Muscle of arm (tissue), 12 donors: Measurements from ENCODE around the gene UPK3B. TPM values are rescaled to one million over a fixed set of nuclear protein-coding genes. Genes with fewer than 3 reads are reported as not detected.
"Not testable (repeated sequence)": the region's sequence is repeated elsewhere in the genome, so short reads cannot be mapped to it uniquely, and the experiment has no call there.

Experiments used
- DNase-seq: peaks from one replicate; pipeline ENCODE4 v3.0.0-alpha.2; 2013
- polyA plus RNA-seq, 12 donors: library from polyadenylated mRNA; unstranded; fragments of 120-200 nt; gene quantifications; one replicate each; pipeline ENCODE4 v1.2.1, GENCODE V29; 2013; ENCODE audit not compliant: insufficient read length in 12 of 12

UPK3B gene
- polyA plus RNA-seq, 12 donors: 0.07 to 30.0 (median 0.51) TPM; not detected in 1

DNA sequence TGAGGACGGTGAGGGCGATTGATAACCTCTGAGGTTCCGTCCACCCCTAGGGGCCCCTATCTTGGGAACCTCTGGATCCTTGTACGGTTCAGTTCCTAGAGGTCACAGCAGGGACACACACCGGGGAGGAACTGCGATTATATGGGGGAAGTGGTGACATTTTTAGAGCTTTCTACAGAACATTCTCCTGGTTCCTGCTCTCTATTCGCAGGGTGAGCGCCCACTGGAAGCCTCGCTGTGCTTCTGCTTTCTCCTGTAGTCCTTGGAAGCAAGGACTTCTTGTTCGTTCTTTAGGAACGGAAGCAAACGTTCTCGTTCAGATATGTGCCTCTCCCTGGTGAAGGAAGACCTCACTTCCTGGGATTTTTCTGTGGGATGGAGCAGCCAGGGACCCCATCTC, 22.4 kb upstream of the UPK3B start:
- DNase-seq: not testable (repeated sequence)

DNA sequence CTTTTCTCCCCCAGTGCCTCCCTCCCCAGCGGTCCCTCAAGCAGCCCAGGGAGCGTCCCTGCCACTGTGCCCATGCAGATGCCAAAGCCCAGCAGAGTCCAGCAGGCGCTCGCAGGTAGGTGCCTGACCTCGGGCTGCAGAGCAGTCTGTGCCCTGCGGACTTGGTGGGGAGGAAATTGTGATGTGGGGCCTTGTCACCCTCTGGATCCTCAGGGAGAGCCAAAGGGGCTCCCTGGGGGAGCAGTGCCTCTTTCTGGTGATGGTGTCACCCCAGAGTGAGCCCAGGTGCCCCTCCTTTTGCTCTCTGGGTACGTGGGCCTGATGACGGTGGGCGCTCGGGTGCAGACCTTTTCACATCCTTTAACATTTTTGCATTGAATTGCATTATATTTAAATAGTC, 18.2 kb upstream of the UPK3B start:
- DNase-seq: not testable (repeated sequence)

DNA sequence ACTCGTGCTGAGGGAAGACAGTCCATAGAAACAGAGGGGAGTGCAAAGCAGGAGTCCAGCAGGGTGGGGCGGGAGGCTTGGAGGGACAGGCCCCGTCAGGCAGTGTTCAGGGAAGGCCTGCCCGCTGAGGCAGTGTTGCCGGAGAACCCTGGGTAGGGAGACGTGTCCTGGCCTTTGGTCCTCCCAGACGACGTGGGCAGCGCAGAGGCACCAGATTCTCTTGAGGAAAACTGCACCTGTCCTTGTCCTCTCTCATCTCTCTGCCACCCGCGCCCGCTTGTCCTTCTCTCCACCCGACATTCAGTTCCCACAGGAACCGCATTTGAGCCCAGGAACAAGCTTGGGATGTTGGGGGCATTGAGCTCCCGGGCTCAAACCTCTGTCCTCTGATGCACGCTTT, 14.6 kb upstream of the UPK3B start:
- DNase-seq: not testable (repeated sequence)

DNA sequence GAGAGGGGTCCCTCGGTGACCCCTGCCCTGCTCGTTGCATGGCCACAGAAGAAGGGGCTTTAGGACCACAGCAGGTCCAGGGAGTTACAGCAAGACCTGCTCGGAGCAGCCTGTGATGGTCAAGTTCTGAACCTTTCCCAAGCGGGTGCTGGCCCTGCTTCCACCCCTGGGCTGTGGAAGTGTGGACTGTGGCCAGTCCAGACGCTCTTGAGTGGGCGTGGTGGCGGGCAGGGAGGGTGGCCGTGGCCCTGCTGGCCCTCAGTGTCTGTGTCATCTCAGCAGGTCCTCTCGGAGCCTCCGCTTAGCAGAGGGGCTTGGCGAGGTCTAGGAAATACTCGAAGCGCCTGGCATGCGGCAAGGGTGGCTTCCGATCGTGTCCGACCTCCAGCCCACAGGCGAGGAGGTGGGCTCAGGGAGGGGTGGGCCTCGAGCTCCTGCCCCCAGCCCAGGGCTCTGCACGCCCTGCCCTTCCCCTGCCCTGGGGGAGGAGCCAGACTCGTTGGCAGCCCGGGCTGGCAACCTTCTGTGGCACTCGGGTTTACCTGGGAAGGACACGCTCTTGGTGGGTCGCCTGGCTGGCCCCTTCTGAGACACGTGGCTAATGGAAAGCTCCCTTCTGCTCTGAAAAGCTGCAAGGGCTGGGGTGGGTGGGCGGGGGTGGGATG, 12.3 kb upstream of the UPK3B start:
- not testable (repeated sequence) for DNase-seq

DNA sequence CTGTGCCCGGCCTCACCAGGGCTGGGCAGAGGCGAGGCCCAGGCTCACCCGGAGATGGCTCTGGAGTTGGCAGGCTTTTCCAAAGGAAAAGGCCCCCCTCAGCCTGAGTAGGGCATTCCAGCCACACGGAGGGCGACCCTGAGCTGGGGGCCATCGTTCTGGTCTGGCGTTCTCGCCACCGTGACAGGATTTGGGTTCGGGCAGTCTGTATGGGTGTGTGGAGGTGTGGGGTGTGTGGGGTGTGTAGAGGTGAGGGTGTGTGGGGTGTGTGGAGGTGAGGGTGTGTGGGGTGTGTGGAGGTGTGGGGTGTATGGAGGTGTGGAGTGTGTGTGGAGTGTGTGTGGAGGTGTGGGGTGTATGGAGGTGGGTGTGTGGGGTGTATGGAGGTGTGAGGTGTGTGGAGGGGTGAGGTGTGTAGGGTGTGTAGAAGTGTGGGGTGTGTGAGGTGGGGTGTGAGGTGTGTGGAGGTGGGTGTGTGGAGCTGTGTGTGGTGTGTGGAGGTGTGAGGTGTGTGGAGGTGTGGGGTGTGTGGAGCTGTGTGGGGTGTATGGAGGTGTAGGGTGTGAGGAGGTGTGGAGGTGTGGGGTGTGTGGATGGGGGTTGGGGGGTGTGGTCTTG, 11.7 kb upstream of the UPK3B start:
- not testable (repeated sequence) for DNase-seq

DNA sequence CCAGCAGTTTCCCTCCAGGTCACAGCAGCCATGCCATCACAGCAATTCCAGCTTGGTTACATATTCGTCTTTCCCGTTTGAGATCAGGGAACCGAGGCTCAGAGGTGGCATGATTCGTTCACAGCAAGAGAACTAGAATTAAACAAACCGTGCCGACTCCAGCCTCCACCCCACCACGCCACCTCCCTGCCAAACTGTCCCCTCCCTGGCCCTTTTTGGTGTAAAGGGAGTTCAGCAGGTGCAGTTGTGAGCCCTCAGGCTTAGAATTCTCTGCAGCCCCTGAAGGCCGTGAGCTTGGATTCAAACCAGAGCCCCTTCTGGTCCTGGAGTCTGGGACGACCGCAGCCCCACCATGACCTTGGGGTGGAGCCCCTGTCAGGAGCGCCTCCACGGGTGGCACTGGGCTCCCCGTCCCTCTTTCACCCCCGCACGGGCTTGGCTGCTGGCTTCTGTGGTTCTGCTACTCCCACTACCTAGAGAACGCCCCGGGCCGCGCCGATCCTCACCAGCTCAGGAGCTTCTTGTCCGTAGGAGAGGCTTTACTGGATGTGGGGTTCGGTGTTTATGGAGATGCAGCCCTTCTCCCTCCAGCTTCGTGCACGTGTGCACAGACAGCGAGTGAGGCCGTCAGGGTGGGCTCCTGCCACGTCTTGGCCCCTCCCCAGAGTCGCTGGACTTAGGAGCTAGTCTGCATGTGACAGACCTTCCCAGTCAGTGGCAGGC, 11.0 kb upstream of the UPK3B start:
- DNase-seq: not testable (repeated sequence)

DNA sequence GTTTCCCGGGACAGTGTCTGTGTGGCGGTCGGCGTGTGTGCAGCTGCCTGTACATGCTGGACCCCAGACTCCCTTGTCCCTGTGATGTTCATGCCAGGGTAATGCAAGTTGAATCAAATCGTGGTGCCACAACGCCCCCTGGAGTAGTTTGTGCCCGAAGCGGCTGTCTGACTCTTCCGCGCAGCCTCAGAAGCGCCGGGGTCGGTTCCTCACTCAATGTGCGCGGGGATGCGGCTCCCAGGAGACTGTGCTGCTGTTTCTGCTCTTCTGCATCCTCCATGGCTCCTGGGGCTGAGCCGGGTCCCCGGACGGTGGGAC, 10.5 kb upstream of the UPK3B start:
- not testable (repeated sequence) for DNase-seq

DNA sequence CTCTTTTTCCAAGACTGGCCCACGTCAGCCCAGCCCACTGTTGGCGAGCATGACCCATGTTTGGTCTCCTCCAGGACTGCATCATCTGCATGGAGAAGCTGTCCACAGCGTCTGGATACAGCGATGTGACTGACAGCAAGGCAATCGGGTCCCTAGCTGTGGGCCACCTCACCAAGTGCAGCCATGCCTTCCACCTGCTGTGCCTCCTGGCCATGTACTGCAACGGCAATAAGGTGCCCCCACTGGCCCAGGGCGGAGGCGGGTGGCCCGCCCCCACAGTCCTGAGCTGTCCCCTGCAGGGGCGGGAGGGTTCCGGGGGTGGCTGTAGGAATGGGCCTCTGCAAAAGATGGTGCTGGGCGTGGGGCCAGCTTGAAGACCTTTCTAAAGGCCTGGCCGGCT, 8.1 kb upstream of the UPK3B start:
- not testable (repeated sequence) for DNase-seq

DNA sequence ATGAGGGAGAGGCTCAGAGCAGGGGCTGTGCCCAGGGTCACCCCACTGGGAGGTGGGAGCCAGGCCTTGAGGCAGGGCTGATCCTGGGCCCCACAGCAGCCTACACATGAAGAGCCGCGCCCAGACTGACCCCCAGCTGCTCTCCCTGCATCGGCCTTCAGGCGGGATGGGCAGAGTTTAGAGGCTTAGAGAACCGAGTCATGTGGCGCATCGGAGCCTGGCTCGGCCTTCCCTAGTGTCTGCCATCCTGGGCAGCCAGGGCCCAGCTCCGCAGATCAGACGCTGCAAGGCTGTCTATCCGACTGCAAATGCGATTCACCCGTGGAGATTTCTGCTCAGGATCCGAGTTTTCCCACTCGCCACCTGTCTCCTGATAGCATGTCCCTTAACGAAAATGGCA, 7.5 kb upstream of the UPK3B start:
- not testable (repeated sequence) for DNase-seq

DNA sequence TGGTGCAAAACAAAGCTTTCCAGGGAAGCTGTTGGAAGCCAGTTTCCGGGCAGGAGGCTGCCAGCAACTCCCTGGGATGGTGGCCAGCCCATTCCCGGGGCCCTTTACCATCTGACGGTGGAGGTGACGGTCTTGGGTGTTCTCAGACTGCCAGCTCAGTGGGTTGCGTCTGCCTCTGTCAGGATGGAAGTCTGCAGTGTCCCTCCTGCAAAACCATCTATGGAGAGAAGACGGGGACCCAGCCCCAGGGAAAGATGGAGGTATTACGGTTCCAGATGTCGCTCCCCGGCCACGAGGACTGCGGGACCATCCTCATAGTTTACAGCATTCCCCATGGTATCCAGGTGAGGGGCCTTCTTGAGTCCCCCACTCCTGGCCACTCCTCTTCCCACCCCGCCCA, 7.1 kb upstream of the UPK3B start:
- not testable (repeated sequence) for DNase-seq

DNA sequence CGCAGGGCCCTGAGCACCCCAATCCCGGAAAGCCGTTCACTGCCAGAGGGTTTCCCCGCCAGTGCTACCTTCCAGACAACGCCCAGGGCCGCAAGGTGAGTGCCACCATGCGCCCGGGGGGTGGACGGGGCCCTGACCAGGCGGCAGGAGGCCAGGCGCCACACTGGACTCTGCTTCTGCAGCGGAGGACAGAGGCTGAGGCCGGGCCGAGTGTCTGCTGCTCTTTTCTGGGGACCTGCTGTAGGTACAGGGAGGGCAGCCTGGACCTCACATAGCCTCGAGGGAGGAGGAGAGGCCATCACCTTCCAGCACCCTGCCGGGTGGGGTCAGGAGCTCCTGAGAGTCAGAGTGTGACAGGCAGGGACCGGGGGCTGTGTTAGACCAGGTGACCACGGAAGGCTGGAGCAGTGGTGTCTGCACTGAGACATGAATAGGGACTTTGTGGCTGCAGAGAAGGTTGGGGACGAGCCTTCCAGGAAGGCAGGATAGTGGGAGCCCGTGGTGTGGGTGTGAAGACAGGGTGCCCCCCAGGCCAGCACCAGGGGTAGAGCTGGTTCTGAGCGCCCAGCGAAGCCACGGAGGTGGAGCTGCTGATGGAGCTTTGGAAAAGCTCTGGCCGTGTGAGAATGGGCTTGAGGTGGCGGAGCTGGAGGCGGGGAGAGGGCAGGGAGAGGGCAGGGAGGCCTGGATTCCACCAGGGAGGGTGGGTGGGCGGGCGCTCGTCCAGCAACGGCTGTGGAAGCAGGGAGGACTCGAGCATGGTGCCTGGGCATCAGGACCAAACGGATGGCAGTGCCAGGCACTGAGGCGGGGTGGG, 5.8 kb upstream of the UPK3B start:
- DNase-seq: not testable (repeated sequence)

DNA sequence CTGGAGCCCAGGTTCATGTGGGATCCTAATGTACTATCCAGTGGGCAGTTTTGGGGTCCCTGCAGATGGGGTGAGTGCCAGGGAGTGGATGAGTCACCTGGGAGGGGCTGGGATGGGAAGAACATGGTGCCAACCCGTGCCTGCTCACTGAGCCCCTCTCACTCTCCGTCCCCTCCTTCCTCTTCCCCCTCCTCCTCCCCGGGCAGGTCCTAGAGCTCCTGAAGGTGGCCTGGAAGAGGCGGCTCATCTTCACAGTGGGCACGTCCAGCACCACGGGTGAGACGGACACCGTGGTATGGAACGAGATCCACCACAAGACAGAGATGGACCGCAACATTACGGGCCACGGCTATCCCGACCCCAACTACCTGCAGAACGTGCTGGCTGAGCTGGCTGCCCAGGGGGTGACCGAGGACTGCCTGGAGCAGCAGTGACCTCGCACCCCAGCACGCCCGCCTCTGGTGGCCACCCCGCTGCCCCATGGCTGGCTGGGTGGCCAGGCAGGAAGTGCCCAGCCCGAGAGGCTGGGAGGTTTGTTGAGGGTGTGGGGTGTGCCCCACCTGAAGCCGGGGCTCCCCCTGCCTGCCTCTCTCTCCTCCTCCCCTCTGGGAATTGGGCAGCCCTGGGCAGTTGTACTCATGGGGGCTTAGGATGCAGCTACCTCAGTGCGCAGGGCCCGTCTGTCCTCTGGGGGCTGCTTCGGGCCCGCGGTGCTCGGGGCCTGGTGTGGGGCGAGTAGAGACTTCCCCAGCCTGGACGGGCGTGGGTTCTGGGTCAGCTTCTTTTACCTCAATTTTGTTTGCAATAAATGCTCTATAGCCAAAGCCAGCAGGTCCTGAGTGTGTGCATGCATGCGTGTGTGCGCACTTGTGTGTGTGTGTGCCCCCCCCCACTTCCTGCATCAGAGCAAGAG, 4.9 kb upstream of the UPK3B start:
- DNase-seq: no peak

DNA sequence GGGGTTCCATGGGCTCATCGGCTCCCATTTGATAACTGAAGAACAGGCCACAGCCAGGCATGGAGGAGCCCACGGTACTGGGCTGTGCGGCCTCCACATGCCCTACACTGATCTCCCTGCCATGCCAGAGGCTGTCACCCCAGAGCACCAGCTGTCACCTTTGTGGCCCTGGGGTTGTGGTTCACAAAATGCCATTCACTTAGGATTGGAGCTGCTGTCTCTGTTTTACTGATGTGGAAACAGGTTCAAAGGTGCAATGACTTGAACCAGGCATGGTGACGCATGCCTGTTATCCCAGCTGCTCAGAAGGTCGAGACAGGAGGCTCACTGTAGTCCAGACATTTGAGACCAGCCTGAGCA, 4.3 kb upstream of the UPK3B start:
- DNase-seq: no peak

DNA sequence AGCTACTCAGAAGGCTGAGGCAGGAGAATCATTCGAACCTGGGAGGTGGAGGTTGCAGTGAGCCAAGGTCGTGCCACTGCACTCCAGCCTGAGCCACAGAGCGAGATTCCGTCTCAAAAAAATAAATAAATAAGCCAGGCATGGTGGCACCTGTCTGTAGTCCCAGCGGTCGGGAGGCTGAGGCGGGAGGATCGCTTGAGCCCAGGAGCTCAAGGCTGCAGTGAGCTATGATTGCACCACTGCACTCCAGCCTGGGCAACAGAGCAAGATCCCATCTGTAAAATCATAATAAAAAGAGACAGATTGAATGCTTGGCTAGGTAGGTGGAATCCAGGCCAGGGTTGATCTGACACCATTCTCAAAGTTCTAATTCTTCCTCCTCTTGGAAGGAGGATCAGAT, 3.7 kb upstream of the UPK3B start:
- not testable (repeated sequence) for DNase-seq

DNA sequence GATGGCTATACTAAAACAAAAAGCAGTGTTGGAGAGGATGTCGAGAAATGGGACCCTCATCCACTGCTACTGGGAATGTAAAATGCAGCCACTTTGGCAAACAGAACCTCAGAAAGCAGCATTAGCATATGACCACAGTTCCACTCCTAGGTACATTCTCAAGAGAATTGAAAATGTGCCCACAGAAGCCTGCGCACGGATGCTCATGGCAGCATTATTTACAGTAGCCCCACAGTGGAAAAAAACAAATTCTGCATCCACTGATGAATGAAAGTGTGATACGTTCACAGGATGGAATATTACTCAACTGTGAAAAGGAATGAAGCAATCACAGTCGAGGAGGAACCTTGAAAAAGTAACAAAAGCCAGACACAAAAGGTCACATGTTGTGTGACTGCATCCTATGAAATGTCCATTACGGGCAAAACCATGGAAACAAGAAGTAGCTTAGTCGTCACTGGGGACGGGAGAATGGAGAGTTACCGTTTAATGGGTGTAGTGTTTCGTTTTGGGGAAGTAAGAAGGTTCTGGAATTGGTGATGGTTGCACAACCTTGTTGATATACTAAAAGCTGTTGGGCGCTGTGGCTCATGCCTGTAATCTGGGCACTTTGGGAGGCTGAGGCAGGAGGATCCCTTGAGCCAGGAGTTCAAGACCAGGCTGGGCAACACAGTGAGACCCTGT, 2.5 kb upstream of the UPK3B start:
- DNase-seq: no peak

DNA sequence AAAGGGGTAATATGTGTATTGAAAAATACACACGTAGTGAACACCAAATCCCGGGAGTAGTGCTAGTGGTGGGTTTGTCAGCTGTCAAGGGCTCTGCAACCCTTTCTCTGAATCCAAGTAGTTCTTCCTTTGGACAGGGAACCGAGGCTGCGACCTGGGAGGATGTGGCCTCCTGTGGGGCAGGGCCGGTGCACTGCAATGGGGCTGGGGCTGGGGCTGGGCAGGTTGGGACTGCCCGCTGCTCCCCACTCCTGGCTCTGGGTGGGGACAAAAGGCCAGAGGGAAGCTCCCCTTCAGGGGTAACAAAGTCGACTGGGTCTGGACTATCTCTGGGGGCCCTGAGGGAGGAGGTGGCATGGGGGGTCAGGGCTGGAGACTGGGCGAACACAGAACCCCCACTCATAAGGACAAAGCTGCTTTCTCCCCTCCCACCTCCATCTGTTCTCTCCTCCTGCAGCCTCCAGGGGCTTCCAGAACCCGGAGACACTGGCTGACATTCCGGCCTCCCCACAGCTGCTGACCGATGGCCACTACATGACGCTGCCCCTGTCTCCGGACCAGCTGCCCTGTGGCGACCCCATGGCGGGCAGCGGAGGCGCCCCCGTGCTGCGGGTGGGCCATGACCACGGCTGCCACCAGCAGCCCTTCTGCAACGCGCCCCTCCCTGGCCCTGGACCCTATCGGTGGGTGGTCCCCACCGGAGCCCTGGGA, 1.0 kb downstream of the UPK3B start:
- DNase-seq: not testable (repeated sequence)

DNA sequence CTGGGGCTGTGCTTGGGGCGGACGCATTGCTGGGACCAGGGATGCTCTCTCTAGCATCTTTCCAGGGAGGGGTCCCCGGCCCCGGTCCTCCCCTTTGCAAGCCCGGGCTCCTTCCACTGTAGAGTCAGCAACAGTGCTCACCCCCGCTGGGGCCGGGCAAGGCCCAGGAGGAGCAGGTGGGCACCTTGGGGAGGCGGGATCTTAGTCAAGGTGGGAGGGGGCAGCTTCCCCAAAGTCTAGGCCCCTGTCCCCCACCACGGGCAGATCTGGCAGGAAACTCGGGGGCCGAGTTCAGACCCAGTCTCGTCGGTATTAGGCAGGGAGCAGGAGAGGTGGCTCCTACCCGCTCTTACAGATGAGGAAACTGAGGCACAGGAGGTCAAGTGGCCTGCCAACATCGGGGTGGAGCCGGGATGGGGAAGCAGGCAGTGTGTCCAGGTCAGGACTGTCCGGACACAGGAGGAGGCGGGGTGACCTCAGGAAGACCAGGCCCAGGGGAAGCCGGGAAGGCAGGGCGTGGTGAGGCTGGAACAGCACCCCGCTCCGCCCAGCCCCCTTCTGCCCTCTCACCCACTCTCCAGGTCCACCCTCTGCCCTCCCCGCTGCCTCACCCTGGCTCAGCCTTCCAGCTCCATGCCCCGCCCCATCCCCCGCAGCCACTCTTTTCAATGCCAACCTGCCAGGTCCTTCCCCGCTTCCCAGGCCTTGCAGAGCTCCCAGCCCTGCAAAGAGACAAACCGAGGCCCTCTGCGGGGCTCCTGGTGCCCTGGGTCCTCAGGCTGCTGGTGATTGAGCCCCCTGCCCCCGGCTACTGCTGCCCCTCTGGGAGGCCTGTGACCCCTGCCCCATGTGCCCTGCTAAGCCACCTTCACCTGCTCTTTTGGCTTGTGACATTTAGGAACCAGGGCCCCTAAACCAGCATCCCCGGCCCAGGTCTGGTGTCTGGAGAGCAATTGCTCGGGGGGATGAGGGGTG, 1.8 kb downstream of the UPK3B start:
- DNase-seq: not testable (repeated sequence)

DNA sequence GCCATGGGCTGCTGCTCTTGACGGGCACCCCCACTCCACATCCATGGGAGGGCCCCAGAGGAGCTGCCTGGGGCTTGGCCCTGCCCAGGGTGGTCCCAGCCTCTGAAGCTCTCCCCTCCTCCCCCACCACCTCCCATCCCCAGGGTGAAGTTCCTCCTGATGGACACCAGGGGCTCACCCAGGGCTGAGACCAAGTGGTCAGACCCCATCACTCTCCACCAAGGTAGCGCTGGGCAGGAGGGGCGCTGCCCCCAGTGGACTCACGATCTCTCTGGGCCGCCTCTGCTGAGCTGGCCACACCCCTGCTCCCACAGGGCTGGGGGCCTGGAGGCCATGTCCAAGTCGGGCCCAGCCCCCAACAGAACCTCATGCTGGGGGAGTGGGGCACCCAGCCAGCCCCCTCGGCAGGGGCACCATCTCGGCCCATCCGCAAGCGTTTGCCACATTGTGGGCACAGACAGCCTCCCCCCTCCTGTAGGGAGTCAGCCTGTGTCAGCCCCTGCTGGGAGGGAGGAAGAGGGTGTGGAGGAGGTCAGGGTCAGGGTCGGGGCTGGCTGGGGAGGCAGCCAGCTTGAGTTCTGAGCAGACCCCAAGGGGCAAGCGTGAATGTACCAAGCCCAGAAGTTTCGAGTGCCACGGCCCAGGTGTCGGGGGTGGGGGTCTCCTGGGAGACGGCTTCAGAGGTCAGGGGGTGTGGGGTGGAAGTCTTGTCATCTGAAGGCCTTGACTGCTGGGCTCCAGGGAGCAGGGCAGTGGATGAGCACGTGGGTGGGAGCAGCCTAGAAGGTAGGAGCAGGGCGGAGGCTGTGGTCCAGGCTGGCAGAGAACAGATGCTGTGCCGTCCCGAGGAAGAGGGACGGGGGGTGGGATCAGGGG, 2.8 kb downstream of the UPK3B start:
- no peak for DNase-seq
